Measurements from ENCODE around the gene MCL1.

The MCL1 gene

DNA sequence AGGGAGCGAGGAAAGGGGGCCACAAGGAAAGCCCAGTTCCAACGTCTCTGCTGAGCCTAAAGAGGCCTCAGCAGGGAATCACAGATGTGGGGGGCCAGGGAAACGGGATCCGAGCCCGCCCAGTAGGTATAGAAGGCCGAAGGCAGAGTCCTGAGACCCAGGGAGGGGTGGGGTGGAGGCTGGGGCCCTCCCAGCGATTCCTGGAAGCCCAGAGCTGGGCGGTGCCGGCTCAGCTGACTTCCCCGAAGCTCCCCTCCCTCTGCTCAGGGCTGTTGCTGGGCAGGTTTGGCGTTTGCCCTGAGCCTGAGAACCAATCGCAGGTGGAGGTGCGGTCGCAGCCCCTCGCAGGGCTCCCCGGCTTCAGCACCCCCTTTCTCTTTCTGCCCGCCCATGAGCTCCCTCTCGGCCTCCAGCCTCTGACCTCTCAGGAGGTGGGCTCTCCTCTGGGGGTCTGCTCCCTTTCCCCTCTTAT is 17.4 kb downstream of the MCL1 start:
- peaks cover 18% of the 10 kb centered on the region for H3K79me2 ChIP-seq (ENCODE audit: control insufficient read depth, low read length)

DNA sequence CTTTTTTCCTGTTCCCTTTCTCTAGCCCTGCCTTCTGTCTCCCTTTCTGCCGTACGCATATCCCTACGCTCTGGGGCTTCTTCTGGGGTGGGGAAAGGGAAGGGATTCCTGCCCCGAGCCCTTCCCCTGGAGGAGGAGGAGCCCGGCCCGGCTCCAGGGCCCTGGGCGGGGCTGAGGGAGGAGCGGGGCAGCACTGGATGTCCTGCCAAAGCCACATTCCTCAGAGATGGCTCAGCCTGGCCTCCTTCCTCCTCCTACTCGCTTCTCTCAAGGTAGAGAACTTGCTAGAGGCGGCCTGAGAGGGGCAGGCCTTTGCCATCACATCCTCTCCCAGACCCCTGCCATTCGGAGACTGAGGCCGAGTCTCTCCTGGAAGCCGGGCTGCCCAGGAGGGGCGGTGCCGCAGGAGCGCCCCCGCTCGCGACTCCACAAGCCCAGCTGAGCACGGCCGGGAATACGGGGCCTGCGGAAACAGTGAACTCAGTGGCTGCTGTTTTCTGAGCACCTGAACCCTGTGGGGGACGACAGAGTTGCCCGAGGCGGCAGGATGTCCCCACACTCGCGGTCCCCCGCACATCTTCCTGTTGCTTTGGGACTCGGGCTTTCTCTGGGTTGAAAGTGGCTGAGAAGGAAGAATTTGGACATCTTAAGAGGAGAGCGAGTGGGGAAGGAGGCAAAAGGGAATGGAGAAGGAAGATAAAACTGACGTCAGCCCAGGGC is 18.0 kb downstream of the MCL1 start:
- H3K4me3 ChIP-seq (ENCODE audit: low read length), result peak overlapping the region; percentile 73
- H3K9me2 ChIP-seq (replicated peaks; ENCODE audit: control insufficient read depth, low read length), result no peaks in the 10 kb centered on the region
- H3K79me2 ChIP-seq (ENCODE audit: control insufficient read depth, low read length), result peaks cover 12% of the 10 kb centered on the region
- H3K9me3 ChIP-seq (ENCODE audit: control insufficient read depth, insufficient read depth, low read length), result no peaks in the 10 kb centered on the region
- TF ChIP-seq, protein P1, sequence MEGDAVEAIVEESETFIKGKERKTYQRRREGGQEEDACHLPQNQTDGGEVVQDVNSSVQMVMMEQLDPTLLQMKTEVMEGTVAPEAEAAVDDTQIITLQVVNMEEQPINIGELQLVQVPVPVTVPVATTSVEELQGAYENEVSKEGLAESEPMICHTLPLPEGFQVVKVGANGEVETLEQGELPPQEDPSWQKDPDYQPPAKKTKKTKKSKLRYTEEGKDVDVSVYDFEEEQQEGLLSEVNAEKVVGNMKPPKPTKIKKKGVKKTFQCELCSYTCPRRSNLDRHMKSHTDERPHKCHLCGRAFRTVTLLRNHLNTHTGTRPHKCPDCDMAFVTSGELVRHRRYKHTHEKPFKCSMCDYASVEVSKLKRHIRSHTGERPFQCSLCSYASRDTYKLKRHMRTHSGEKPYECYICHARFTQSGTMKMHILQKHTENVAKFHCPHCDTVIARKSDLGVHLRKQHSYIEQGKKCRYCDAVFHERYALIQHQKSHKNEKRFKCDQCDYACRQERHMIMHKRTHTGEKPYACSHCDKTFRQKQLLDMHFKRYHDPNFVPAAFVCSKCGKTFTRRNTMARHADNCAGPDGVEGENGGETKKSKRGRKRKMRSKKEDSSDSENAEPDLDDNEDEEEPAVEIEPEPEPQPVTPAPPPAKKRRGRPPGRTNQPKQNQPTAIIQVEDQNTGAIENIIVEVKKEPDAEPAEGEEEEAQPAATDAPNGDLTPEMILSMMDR (IDR thresholded peaks at IDR 0.05; ENCODE audit: low read depth, low read length, poor library complexity, severe bottlenecking), result no peak
- TF ChIP-seq EZH2phosphoT487 (IDR thresholded peaks at IDR 0.05; ENCODE audit: borderline replicate concordance, low read length), result no peak
- H3K27ac ChIP-seq (ENCODE audit: low read depth, low read length), result peak overlapping the region; percentile 97
- peak overlapping the region; percentile 100 for H3K4me2 ChIP-seq (ENCODE audit: low read length)
- peaks cover 2% of the 10 kb centered on the region; the same call in 1 of the 2 replicates for H3K36me3 ChIP-seq (ENCODE audit: control insufficient read depth, low read length)
- H3K27me3 ChIP-seq (ENCODE audit: control insufficient read depth, low read length), result no peaks in the 10 kb centered on the region
- peaks cover 68% of the 10 kb centered on the region for H3K4me1 ChIP-seq (ENCODE audit: control insufficient read depth, low read length)
- H3F3A ChIP-seq (ENCODE audit: control insufficient read depth, insufficient read depth), result peaks cover 31% of the 10 kb centered on the region
- no peaks in the 10 kb centered on the region for H4K20me1 ChIP-seq (ENCODE audit: control insufficient read depth, insufficient read depth, low read depth, low read length)

More for the DNA sequence above, 17.4 kb downstream of the MCL1 start:
- H4K20me1 ChIP-seq (ENCODE audit: control insufficient read depth, insufficient read depth, low read depth, low read length), result no peaks in the 10 kb centered on the region
- H3K4me1 ChIP-seq (ENCODE audit: control insufficient read depth, low read length), result peaks cover 74% of the 10 kb centered on the region
- peak overlapping the region; percentile 100 for H3K4me2 ChIP-seq (ENCODE audit: low read length)
- H3K4me3 ChIP-seq (ENCODE audit: low read length), result peak overlapping the region; percentile 73
- peak overlapping the region; percentile 97 for H3K27ac ChIP-seq (ENCODE audit: low read depth, low read length)
- H3F3A ChIP-seq (ENCODE audit: control insufficient read depth, insufficient read depth), result peaks cover 35% of the 10 kb centered on the region
- H3K9me3 ChIP-seq (ENCODE audit: control insufficient read depth, insufficient read depth, low read length), result no peaks in the 10 kb centered on the region
- no peak for TF ChIP-seq EZH2phosphoT487 (IDR thresholded peaks at IDR 0.05; ENCODE audit: borderline replicate concordance, low read length)
- TF ChIP-seq, protein P1 (IDR thresholded peaks at IDR 0.05; ENCODE audit: low read depth, low read length, poor library complexity, severe bottlenecking), result no peak
- no peaks in the 10 kb centered on the region for H3K27me3 ChIP-seq (ENCODE audit: control insufficient read depth, low read length)
- H3K36me3 ChIP-seq (ENCODE audit: control insufficient read depth, low read length), result peaks cover 2% of the 10 kb centered on the region; the same call in 1 of the 2 replicates
- H3K9me2 ChIP-seq (replicated peaks; ENCODE audit: control insufficient read depth, low read length), result no peaks in the 10 kb centered on the region

DNA sequence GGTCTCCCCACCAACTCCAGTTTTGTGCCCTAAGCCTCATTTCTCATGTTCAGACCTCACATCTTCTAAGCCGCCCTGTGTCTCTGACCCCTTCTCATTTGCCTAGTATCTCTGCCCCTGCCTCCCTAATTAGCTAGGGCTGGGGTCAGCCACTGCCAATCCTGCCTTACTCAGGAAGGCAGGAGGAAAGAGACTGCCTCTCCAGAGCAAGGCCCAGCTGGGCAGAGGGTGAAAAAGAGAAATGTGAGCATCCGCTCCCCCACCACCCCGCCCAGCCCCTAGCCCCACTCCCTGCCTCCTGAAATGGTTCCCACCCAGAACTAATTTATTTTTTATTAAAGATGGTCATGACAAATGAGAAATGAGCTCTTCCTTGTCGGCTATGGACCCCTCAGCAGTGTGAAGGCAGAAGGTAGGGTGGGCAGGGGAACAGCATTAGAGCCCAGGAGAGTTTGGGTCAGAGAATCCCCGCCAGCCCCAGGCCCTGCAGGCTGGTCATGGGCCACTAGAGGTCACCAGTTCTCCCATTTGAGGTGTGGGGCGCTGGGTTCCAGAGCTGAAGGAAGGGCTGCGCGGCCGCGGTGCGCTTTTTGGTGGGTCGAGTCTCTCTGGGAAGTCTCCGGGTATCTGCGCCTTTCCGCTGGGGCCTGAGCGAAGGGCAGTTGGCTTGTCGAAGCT is 18.7 kb downstream of the MCL1 start:
- H3K27ac ChIP-seq (ENCODE audit: low read depth, low read length), result peak overlapping the region; percentile 97
- H3K27me3 ChIP-seq (ENCODE audit: control insufficient read depth, low read length), result no peaks in the 10 kb centered on the region
- peaks cover 29% of the 10 kb centered on the region for H3F3A ChIP-seq (ENCODE audit: control insufficient read depth, insufficient read depth)
- H3K9me2 ChIP-seq (replicated peaks; ENCODE audit: control insufficient read depth, low read length), result no peaks in the 10 kb centered on the region
- H3K4me1 ChIP-seq (ENCODE audit: control insufficient read depth, low read length), result peaks cover 61% of the 10 kb centered on the region
- H3K4me2 ChIP-seq (ENCODE audit: low read length), result peak overlapping the region; percentile 100
- TF ChIP-seq, protein P1 (IDR thresholded peaks at IDR 0.05; ENCODE audit: low read depth, low read length, poor library complexity, severe bottlenecking), result peak; percentile 84
- TF ChIP-seq EZH2phosphoT487 (IDR thresholded peaks at IDR 0.05; ENCODE audit: borderline replicate concordance, low read length), result no peak
- H3K4me3 ChIP-seq (ENCODE audit: low read length), result peak overlapping the region; percentile 73
- H4K20me1 ChIP-seq (ENCODE audit: control insufficient read depth, insufficient read depth, low read depth, low read length), result no peaks in the 10 kb centered on the region
- H3K79me2 ChIP-seq (ENCODE audit: control insufficient read depth, low read length), result peaks cover 10% of the 10 kb centered on the region
- H3K9me3 ChIP-seq (ENCODE audit: control insufficient read depth, insufficient read depth, low read length), result no peaks in the 10 kb centered on the region
- H3K36me3 ChIP-seq (ENCODE audit: control insufficient read depth, low read length), result peaks cover 2% of the 10 kb centered on the region; the same call in 1 of the 2 replicates

Measured in DOHH2 (cell line).